ENCODE data around the gene THAP9.
"Not testable (repeated sequence)": the region's sequence is repeated elsewhere in the genome, so short reads cannot be mapped to it uniquely, and the experiment has no call there.

THAP9 gene

GRCh38 chr4:82893942-82894341, 6.6 kb upstream of the THAP9 start:
- DNase-seq (ENCODE audit: extremely low read depth in 1 of 2, low read depth in 1 of 2) = no peak

GRCh38 chr4:82896755-82897154, 3.8 kb upstream of the THAP9 start:
- DNase-seq (ENCODE audit: extremely low read depth in 1 of 2, low read depth in 1 of 2) = no peak

DNA sequence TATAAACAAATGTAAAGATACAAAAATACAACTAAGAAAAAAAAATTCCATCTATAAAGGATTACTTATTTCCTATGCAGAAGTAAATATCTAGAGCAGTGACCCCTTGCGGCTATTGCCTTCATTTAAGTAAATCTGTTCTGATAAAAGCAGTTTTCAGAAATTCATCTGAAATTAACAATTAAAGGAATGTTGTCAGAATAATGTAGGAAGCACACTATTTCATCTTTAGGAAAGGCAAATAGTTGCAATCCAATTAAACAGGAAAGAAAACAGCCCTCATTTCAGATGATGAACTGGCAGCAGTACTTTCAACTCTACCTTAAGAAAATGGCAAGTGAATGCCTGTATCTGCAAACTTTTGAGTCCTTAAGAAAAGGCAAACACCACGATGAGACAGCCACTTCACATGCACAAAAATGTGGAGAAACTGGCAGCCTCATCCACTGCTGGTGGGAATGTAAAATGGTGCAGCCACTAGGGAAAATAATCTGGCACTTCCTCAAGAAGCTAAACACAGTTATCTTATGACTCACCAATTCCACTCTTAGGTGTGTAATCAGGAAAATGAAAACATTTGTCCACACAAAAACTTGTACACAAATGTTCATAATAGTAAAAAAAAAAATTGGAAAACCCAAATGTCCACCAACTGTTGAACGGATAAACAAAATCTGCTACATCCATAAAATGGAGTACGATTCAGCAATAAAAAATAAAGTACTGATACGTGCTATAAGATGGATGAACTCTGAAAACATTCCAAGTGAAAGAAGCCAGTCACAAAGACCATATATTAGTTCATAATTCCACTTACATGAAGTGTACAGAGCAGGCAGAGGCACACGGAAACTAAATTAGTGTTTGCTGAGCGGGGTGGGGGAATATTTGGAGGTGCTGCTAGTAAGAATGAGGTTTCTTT, 2.0 kb upstream of the THAP9 start:
- no peak for DNase-seq (ENCODE audit: extremely low read depth in 1 of 2, low read depth in 1 of 2)

DNA sequence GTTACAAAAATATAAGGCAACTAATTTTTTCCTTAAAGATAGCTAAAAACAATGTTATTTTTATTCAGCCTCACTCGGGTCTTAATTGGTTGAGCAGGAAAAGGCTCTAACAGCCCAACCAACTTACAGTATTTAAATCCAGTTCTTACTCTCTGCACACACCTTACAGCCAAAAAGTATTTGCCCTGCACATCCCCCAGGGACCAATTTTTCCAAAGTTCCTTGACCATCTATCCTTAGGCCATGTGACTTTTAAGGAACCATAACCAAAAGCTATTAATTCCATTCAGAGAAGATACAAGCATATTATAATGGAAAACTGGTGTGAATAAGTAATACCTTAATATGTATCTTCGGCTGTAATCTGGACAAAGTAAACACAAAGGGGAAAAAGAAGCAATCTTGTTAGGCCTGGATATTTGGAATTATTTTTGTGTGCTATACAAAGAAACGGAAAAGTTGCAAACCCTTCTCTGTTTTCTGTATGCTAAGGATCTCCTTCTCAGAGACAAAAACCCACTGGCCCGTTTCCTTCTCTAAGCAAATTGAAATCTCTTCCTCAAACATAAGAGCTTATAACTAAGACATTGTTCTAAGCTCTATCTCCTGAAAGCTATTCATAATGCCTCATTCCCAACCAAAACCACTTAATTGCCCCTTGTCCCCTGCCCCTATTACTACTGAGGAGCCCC, 1.0 kb upstream of the THAP9 start:
- no peak for DNase-seq (ENCODE audit: extremely low read depth in 1 of 2, low read depth in 1 of 2)

DNA sequence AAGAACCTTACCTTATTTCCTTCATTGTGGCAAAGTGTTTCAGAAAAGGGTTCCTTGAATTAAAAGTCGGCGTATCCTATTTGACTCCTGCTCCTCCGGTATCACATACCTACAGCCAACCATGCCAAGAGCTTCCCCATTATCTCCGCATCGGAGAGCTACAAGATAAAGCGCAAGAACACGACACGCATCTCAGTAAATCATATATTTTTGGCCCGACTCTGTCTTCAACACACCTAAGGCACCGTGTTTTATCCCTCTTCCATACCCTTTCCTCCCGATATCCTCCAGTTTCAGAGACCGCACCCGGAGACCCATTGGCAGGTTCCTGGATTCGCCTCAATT, 497 bp upstream of the THAP9 start:
- no peak for DNase-seq (ENCODE audit: extremely low read depth in 1 of 2, low read depth in 1 of 2)

- DNase-seq (ENCODE audit: extremely low read depth in 1 of 2, low read depth in 1 of 2) = no peak
Measured at GRCh38 chr4:82901183-82901718, 716 bp downstream of the THAP9 start.

GRCh38 chr4:82903737-82904136, 3.2 kb downstream of the THAP9 start:
- DNase-seq (ENCODE audit: extremely low read depth in 1 of 2, low read depth in 1 of 2) = no peak

DNA sequence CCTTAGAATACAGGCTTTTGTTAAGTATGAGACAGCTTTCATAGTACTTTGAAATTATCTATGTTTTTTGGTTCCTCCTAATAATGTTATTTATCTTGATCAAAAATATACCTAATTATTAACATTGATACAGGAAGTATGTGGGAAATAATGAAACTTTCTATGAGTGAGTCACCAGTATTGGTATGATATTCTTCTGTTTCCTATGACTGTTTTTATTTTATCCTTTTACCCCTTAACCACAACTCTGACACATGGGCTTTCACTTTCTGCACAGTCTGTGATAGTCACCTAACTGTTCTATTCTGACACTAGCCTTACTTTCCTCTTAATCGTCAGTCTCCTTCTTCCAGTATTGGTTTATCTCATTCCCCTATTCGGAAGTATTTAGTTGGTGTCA, 4.7 kb downstream of the THAP9 start:
- DNase-seq (ENCODE audit: extremely low read depth in 1 of 2, low read depth in 1 of 2) = peak in 1 of 2 donors; percentile 44

DNA sequence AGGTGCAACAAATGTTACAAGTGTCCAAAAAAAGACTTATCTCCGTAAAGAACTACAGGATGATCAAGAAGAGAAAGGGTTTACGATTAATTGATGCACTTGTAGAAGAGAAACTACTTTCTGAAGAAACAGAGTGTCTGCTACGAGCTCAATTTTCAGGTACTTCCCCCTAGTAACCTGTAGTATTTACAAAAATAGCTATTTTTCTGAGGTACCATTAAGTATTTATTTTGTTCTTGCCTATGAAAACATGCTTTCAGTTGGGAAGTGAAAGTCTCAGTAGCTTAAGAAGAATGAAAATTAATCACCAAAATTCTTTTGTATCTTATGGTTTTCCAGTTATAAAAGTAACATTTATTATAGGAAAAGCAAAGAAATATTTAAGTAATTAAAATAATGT, 5.9 kb downstream of the THAP9 start:
- no peak for DNase-seq (ENCODE audit: extremely low read depth in 1 of 2, low read depth in 1 of 2)

DNA sequence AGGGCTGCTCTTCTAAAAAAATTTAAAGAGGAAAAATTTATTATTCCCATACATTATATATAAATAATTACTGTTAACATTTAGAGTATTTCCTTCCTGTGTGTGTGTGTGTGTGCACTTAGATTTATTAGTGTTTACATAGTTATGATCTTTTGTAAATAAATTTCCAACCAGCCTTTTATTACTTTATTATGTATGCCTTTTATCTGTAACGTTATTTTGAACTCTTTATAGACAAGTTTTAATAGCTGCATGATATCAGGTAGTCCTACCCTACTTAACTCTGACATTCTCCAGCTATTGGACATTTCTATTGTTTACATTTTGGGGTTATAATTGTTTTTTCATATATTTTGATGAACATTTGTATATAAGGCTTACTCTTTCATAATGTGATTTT, 8.8 kb downstream of the THAP9 start:
- no peak for DNase-seq (ENCODE audit: extremely low read depth in 1 of 2, low read depth in 1 of 2)

DNA sequence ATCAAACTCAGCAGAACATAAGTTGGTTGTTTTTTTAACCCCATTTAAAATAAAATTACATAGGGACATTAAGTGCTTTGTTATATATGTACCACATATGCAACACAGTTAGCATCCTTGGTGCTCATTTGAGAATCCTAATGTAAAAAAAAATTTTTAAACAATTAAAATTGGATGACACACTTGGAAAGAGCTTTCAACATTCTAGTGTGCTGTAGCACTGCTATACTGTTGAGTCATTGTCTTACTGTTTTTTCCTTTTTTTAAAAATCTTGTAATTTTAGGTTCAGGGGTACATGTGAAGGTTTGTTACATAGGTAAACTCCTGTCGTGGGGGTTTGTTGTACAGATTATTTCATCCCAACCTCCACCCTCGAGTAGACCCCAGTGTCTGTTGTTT, 12.8 kb downstream of the THAP9 start:
- DNase-seq (ENCODE audit: extremely low read depth in 1 of 2, low read depth in 1 of 2) = no peak

- not testable (repeated sequence) for DNase-seq (ENCODE audit: extremely low read depth in 1 of 2, low read depth in 1 of 2)
Measured at GRCh38 chr4:82913968-82914367, 13.4 kb downstream of the THAP9 start.

DNA sequence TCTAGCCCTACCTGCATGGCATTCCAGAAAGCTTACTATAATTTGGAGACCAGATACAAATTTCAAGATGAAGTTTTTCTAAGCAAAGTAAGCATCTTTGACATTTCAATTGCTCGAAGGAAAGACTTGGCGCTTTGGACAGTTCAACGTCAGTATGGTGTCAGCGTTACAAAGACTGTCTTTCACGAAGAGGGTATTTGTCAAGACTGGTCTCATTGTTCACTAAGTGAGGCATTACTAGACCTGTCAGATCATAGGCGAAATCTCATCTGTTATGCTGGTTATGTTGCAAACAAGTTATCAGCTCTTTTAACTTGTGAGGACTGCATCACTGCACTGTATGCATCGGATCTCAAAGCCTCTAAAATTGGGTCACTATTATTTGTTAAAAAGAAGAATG, 17.6 kb downstream of the THAP9 start:
- DNase-seq (ENCODE audit: extremely low read depth in 1 of 2, low read depth in 1 of 2) = no peak

DNA sequence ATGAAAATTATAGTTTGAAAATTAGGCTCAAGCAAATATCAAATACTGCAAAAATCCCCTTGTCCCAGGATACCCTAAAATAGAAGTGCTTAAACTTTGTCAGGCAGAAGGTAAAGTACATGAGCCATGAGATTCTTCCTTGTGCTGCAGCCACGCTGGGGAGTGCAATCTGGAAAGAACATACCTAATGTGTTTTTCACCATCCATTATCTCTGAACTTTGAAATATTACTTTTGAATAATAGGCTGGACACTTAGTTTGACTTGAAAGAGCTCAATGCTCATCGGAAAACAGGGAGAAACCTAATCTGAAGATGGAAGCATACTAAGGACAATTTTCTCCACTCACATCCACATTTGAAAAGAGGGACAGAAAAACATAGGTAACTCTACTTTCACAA, 18.9 kb downstream of the THAP9 start:
- no peak for DNase-seq (ENCODE audit: extremely low read depth in 1 of 2, low read depth in 1 of 2)

DNA sequence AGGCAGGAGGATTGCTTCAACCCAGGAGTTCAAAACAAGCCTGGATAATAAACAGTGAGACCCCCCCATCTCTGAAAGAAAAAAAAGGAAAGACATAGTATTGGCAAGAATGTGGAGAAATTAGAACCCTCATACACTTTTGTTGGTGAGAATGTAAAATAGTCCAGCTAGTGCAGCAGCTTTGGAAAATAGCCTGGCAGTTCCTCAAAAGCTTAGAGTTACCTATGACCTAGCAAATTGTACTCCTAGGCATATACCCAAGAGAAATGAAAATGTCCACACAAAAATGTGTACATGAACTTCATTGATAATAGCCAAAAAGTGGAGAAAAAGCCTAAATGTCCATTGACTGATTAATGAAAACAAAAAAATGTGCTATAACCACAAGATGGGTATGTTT, 21.3 kb downstream of the THAP9 start:
- no peak for DNase-seq (ENCODE audit: extremely low read depth in 1 of 2, low read depth in 1 of 2)

DNA sequence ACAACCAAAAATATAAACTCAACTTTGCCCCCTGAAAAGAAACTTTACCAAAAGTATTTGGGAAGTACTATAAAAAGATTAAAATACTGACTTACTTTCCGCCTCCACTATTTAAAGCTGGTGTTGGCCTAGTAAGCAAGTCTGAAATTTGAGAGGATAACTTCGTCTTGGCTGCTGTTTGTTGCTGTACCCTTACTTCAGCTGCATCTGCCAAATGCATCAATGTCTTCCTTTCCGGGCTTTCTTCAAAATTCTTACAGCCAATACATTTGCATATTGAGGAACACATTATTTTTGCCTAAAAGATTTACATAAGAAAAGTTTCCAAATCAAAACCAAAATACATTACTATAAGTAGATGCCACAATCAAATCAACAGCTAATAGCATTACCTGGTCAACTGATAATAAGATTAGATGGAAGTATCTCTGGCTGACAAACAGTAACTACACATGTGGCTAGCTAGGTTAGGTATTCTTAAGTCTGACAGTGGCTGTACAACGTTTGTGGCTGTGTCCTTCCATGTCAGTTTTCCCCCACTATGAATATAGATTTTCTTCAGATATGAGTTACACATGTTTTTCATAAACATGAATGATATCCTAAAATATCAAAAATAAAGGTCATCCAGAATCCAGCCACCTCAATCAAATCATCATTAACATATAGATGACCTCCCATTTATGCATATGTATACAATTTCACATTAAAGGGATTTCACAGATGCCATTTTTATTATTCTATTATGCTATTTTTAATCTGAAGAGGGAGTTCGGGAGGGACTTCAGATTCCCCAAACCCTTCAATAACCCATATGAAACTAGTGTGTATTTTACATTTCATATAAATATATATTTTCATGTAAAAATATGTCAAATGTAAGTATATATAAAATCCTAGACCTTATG, 30.6 kb downstream of the THAP9 start:
- no peak for DNase-seq (ENCODE audit: extremely low read depth in 1 of 2, low read depth in 1 of 2)

DNA sequence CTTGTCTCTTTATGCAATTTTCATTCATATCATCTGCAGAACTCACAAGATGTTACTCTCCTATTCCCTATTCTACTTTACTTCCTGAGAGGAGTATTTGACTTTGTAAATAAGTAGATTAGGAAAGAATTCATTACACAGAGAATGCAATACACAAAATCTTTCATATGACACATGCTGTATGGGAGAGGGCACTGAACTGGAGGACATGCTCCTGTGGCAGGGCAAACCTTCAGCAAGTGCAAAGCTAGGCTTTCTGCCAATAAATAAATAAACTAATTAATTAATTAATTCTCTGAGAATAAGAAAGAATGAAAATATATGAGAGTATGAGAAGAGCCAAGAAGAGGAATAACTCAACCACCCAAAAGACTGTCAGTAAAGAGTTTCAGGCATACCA, 33.9 kb downstream of the THAP9 start:
- no peak for DNase-seq (ENCODE audit: extremely low read depth in 1 of 2, low read depth in 1 of 2)

- no peak for DNase-seq (ENCODE audit: extremely low read depth in 1 of 2, low read depth in 1 of 2)
Measured at GRCh38 chr4:82939414-82939813, 38.9 kb downstream of the THAP9 start.

- no peak for DNase-seq (ENCODE audit: extremely low read depth in 1 of 2, low read depth in 1 of 2)
Measured at GRCh38 chr4:82947498-82947897, 47.0 kb downstream of the THAP9 start.

- DNase-seq (ENCODE audit: extremely low read depth in 1 of 2, low read depth in 1 of 2) = no peak
Measured at GRCh38 chr4:82948647-82949204, 48.2 kb downstream of the THAP9 start.

GRCh38 chr4:82951196-82951595, 50.7 kb downstream of the THAP9 start:
- DNase-seq (ENCODE audit: extremely low read depth in 1 of 2, low read depth in 1 of 2) = no peak

All from stimulated activated CD8-positive, alpha-beta memory T cell treated with anti-CD3 and anti-CD28 coated beads, Interleukin-7, amount 100 ng/mL, for 48 hours (primary cell).